Epithelial cell of proximal tubule (primary cell): ENCODE results near the gene PLA2G2D. TPM values are rescaled to one million over a fixed set of nuclear protein-coding genes. Genes with fewer than 3 reads are reported as not detected.

Experiments used
- DNase-seq: peaks from one replicate; pipeline ENCODE4 v3.0.0-alpha.2; 2011; ENCODE audit warnings: low read depth
- H3K4me3 ChIP-seq: 2 replicates; pipeline ENCODE4 v1.5.1; 2011; ENCODE audit warnings: low read depth, mild to moderate bottlenecking, low read length
- CTCF ChIP-seq: conservative IDR thresholded peaks from 2 replicates; pipeline ENCODE4 v1.5.1; 2012; ENCODE audit warnings: low read depth, mild to moderate bottlenecking, low read length
- total RNA-seq: library from RNA; depleted of rRNA; stranded (reverse); fragments of >200 nt; gene quantifications from 2 replicates; pipeline ENCODE4 v1.2.3, GENCODE V29; 2015

The PLA2G2D gene
- total RNA-seq, 1 donor from 2014 or later, result not detected

GRCh38 chr1:20089328-20090077 lies 29.8 kb downstream of the PLA2G2D start:
- no peak for TF ChIP-seq CTCF
- no peak overlapping the region for H3K4me3 ChIP-seq
- DNase-seq, result no peak

DNA sequence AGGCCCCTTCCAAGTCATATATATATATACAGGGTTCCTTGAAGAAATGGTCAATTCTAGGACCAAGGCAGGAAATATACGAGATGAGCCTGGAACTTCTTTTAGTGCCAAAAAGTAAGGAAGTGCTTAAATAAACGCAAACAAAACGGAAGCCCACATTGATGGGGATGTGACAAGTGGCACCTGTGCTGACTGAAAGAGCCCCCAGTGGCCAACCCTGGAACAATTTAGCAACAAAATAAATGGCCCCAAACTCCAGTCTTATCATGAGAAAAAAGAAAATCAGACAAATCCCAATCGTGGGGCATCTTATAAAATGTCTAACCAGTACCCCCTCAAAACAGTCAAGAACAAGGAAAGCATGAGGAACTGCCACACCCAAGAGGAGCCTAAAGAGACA lies 31.7 kb downstream of the PLA2G2D start:
- no peak overlapping the region for H3K4me3 ChIP-seq
- DNase-seq, result no peak
- peak; percentile 34 for TF ChIP-seq CTCF

GRCh38 chr1:20086800-20087199 lies 32.5 kb downstream of the PLA2G2D start:
- no peak for TF ChIP-seq CTCF
- no peak overlapping the region for H3K4me3 ChIP-seq
- no peak for DNase-seq

- no peak overlapping the region for H3K4me3 ChIP-seq
- no peak for DNase-seq
- no peak for TF ChIP-seq CTCF
Measured at GRCh38 chr1:20083178-20083944, 36.0 kb downstream of the PLA2G2D start.

DNA sequence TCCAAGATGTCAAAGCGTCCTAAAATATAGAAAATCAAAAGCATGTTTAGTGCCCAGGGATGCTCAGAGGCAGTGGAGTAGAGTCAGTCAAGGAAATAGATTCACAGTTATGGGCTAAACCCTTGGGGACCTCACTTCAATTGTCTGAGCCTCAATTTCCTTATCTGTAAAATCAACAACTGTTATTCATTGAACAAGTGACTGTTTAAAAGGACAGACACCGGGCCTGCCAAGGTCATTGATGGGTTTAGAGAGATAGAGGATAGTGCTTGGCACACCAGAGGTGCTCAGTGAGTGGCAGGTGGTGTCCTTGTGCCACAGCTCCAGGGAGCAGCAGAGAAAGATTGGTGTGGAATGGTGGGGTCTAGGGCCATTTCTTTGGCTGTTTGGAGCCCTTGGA lies 36.6 kb downstream of the PLA2G2D start:
- no peak for DNase-seq
- TF ChIP-seq CTCF, result no peak
- no peak overlapping the region for H3K4me3 ChIP-seq

DNA sequence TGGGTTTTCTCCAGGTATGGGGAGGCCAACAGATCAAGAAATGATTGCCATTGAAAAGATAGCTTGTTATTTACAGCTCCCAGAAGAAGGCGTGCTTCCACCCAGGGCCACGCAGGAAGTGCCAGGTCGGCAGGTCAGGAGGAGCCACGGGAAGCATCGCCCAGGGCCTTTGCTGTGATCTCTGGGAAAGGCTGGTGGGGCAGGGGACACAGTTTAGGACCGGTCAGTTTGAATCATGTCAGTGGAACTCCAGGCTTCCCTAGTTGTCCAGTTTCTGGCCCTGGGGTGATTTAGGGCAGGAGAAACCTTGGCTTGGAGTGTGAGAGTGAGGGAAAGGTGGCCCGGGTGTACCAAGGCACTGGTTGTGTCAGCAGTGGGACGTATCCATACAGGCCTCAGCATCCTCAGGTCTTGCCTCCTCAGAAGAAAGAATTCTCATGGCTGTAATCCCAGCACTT lies 38.0 kb downstream of the PLA2G2D start:
- no peak for TF ChIP-seq CTCF
- DNase-seq, result no peak
- H3K4me3 ChIP-seq, result no peak overlapping the region
